MM.1S (cell line): Measurements from ENCODE around the gene DNAH5.
"Not testable (repeated sequence)": the region's sequence is repeated elsewhere in the genome, so short reads cannot be mapped to it uniquely, and the experiment has no call there.

ENCODE experiments used
- DNase-seq: peaks from one replicate; pipeline ENCODE4 v3.0.0-alpha.2; 2015
- H2AFZ ChIP-seq: fragments of 300-600 bp; sonication (generic); 2 replicates; pipeline ENCODE4 v1.6.0; 2016; ENCODE audit warnings: antibody characterized with exemption, low read length
- H3F3A ChIP-seq: fragments of 300-600 bp; sonication (generic); 2 replicates; pipeline ENCODE4 v1.6.1; 2016; ENCODE audit warnings: mild to moderate bottlenecking, antibody characterized with exemption, low read length, moderate library complexity, mixed read lengths; ENCODE audit not compliant: insufficient read depth
- H3K27ac ChIP-seq: fragments of 300-600 bp; sonication (generic); 2 replicates; pipeline ENCODE4 v1.5.1; 2016; ENCODE audit warnings: mild to moderate bottlenecking, low read length
- H3K27me3 ChIP-seq: fragments of 300-600 bp; sonication (generic); replicated peaks from 2 replicates; pipeline ENCODE4 v1.6.0; 2016; ENCODE audit warnings: low read length; ENCODE audit not compliant: insufficient read depth
- H3K36me3 ChIP-seq: fragments of 300-600 bp; sonication (generic); replicated peaks from 2 replicates; pipeline ENCODE4 v1.6.1; 2016; ENCODE audit warnings: mild to moderate bottlenecking, low read length, mixed read lengths; ENCODE audit not compliant: insufficient read depth
- H3K4me1 ChIP-seq: fragments of 300-600 bp; sonication (generic); 2 replicates; pipeline ENCODE4 v1.6.1; 2016; ENCODE audit warnings: low read length, mixed read lengths
- H3K4me2 ChIP-seq: fragments of 300-600 bp; sonication (generic); 2 replicates; pipeline ENCODE4 v1.6.0; 2016; ENCODE audit warnings: low read depth, low read length
- H3K4me3 ChIP-seq: fragments of 300-600 bp; sonication (generic); 2 replicates; pipeline ENCODE4 v1.5.1; 2016; ENCODE audit warnings: low read length, mixed read lengths
- H3K79me2 ChIP-seq: fragments of 300-600 bp; sonication (generic); 2 replicates; pipeline ENCODE4 v1.6.1; 2016; ENCODE audit warnings: mixed run types, low read length, mixed read lengths
- H3K9ac ChIP-seq: fragments of 300-600 bp; sonication (generic); 2 replicates; pipeline ENCODE4 v1.6.1; 2016; ENCODE audit warnings: low read length, mixed read lengths
- H3K9me2 ChIP-seq: fragments of 300-600 bp; sonication (generic); replicated peaks from 2 replicates; pipeline ENCODE4 v1.6.1; 2016; ENCODE audit warnings: mild to moderate bottlenecking, low read length, mixed read lengths; ENCODE audit not compliant: insufficient read depth
- H3K9me3 ChIP-seq: fragments of 300-600 bp; sonication (generic); replicated peaks from 2 replicates; pipeline ENCODE4 v1.6.1; 2016; ENCODE audit warnings: mild to moderate bottlenecking, low read length, mixed read lengths; ENCODE audit not compliant: insufficient read depth
- H4K20me1 ChIP-seq: fragments of 300-600 bp; sonication (generic); 2 replicates; pipeline ENCODE4 v1.6.1; 2016; ENCODE audit warnings: mild to moderate bottlenecking, low read length, moderate library complexity, mixed read lengths; ENCODE audit not compliant: insufficient read depth
- CTCF ChIP-seq: fragments of 300-600 bp; sonication (generic); IDR thresholded peaks from 2 replicates; pipeline ENCODE4 v1.5.1; 2016; ENCODE audit warnings: antibody characterized with exemption, low read length, mixed read lengths
- EZH2 ChIP-seq: fragments of 300-600 bp; sonication (generic); optimal IDR thresholded peaks from 2 replicates; pipeline ENCODE3; 2017; ENCODE audit warnings: low read depth, mild to moderate bottlenecking, antibody characterized with exemption, low read length, mixed read lengths
- EZH2phosphoT487 ChIP-seq: fragments of 300-600 bp; sonication (generic); IDR thresholded peaks from 2 replicates; pipeline ENCODE4 v1.6.1; 2018; ENCODE audit warnings: antibody characterized with exemption, low read length

Gene DNAH5

GRCh38 chr5:13809921-13810320 lies 134.6 kb downstream of the DNAH5 start:
- no peaks in the 10 kb centered on the region for H3K36me3 ChIP-seq
- H3K4me1 ChIP-seq: no peaks in the 10 kb centered on the region
- H4K20me1 ChIP-seq: no peaks in the 10 kb centered on the region
- no peak overlapping the region for H3K4me3 ChIP-seq
- H3K79me2 ChIP-seq: no peaks in the 10 kb centered on the region
- DNase-seq: no peak
- no peak overlapping the region for H3K9ac ChIP-seq
- no peaks in the 10 kb centered on the region for H3K27me3 ChIP-seq
- no peaks in the 10 kb centered on the region for H3F3A ChIP-seq
- H3K9me2 ChIP-seq: no peaks in the 10 kb centered on the region
- no peak overlapping the region for H3K4me2 ChIP-seq
- H3K27ac ChIP-seq: no peak overlapping the region
- H3K9me3 ChIP-seq: no peaks in the 10 kb centered on the region
- TF ChIP-seq EZH2 (no peak), CTCF (no peak), EZH2phosphoT487 (no peak)
- H2AFZ ChIP-seq: no peak overlapping the region

GRCh38 chr5:13804336-13804735 lies 140.2 kb downstream of the DNAH5 start:
- H3K27ac ChIP-seq: no peak overlapping the region
- H4K20me1 ChIP-seq: no peaks in the 10 kb centered on the region
- H3K4me1 ChIP-seq: no peaks in the 10 kb centered on the region
- DNase-seq: no peak
- no peaks in the 10 kb centered on the region for H3K9me3 ChIP-seq
- H3K4me3 ChIP-seq: no peak overlapping the region
- no peak overlapping the region for H3K4me2 ChIP-seq
- TF ChIP-seq EZH2 (no peak), CTCF (no peak), EZH2phosphoT487 (no peak)
- no peaks in the 10 kb centered on the region for H3K79me2 ChIP-seq
- H3K9me2 ChIP-seq: no peaks in the 10 kb centered on the region
- no peak overlapping the region for H3K9ac ChIP-seq
- H3F3A ChIP-seq: no peaks in the 10 kb centered on the region
- no peaks in the 10 kb centered on the region for H3K36me3 ChIP-seq
- H3K27me3 ChIP-seq: no peaks in the 10 kb centered on the region
- H2AFZ ChIP-seq: no peak overlapping the region

- not testable (repeated sequence) for H3K4me3 ChIP-seq, H2AFZ ChIP-seq, H3K9me2 ChIP-seq, H3K27ac ChIP-seq, H3K27me3 ChIP-seq, H3K36me3 ChIP-seq, H3K4me1 ChIP-seq, H4K20me1 ChIP-seq, H3K9me3 ChIP-seq, H3F3A ChIP-seq, H3K9ac ChIP-seq, H3K4me2 ChIP-seq, H3K79me2 ChIP-seq, DNase-seq
These were observed 145.9 kb downstream of the DNAH5 start for GRCh38 chr5:13798569-13798968.

- DNase-seq: no peak
- Histone ChIP-seq H4K20me1 (no peaks in the 10 kb centered on the region), H3K4me2 (no peak overlapping the region), H2AFZ (no peak overlapping the region), H3K9me3 (no peaks in the 10 kb centered on the region), H3K36me3 (no peaks in the 10 kb centered on the region), H3K27ac (no peak overlapping the region), H3K27me3 (no peaks in the 10 kb centered on the region), H3K4me3 (no peak overlapping the region), H3K9me2 (no peaks in the 10 kb centered on the region), H3F3A (no peaks in the 10 kb centered on the region), H3K9ac (no peak overlapping the region), H3K4me1 (no peaks in the 10 kb centered on the region), H3K79me2 (no peaks in the 10 kb centered on the region)
- TF ChIP-seq CTCF (no peak), EZH2phosphoT487 (no peak), EZH2 (no peak)
These were observed 158.6 kb downstream of the DNAH5 start for GRCh38 chr5:13785781-13786415.
